SK-N-DZ (cell line): Measurements from ENCODE around the gene THBS2.
"Not testable (repeated sequence)": the region's sequence is repeated elsewhere in the genome, so short reads cannot be mapped to it uniquely, and the experiment has no call there.

ENCODE experiments used
- DNase-seq: peaks from one replicate; pipeline ENCODE4 v3.0.0-alpha.2; 2015; ENCODE audit warnings: low spot score

THBS2 gene

DNA sequence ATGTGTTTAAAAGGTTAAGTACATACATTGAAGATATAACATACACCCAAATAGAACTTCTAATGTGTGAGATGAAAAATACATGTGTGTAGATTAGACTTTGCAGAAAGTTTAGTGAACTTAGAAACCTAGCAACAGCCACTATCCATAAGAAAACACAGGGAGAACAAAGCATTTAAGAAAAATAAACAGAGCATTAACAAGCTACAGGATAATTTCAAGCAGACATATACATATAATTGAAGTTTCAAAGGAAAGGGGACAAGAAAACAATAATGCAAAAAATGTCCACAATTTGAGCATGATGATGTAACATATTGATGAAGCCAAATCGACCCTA is 18.2 kb upstream of the THBS2 start:
- DNase-seq, result no peak

DNA sequence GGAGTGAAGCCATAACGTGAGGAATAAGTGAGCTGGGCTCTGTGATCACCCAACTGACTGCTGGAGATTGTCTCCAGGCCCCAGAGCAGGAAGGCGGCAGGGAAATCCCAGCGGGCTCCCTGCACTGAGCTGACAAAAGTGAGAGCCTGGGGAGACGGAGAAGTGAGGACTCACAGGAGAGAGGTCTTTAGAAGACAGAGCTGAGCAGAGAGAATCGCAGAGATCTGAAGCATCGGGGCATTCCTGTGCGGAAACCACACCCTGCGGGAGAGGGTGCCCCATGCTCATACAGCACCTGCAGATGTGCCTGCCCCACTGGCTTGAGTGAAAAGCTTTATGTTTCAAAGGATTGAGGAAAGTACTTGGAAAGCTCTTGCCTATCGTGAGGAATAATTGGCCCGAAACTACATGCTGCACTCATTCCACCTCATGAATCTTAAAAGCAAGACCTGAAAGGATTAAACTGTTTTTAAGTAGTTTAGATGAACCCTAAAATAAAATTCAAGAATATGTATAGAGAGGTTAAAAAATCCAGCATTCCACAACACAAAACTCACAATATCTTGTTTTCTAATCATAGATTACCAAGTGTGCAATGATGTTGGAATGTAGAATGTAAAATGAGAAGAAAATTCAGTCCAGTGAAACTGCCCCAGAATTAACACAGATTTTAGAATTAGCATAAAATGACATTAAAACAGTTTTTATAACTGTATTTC is 17.7 kb upstream of the THBS2 start:
- DNase-seq, result no peak

DNA sequence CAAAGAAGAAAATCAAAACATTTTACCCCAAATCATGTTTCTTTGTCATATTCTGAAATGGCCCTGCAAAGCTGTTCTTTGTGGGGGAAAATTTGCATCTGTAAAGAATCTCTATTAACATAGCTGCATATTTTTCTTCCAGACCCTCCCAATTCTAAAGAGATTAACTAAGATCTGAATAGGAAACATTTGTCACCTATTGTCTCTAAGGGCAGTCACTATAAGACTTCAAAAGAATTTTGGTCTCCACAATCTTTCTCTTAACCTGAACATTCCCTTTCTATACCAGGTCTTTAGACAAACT is 16.4 kb upstream of the THBS2 start:
- DNase-seq, result not testable (repeated sequence)

DNA sequence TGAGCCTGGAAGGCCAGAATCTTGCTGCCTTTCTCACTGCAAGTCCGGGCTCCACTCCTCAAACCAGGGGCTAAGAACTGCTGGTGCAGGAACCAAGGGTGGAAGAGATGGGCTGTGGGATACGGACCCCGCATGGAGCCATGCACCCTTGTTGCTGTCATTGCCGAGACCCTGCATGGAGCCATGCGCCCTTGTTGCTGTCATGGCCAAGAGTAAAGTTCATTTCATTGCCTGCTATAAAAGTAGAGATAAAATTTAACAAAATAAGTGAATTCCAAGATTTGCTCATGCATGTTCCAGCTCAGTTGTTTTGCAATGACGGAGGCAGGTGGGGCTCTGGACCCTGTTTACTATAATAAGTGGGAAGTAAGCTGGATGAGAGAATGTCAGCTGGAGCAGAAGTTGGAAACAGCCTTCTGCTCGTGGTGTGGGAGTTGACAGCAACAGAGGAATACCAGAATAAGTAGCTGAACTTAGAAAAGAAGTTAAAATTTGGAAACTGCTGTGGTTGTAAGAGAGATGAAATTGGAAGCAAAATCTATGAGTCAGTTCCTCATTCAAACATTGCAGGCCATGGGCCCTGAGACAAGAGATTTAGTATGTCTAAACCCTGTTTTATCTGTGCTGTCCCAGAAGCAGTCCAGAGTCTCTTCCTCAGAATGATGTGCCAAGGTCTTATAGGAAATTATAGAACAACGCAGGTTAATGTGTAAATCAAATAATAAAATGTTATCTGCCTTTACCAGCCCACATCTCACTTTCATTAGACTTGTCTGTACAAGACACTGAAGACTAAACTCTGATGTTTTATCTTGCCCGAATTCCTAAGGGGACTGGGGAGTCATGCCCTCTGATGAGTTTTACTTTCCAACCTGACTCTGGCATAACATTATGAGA is 15.8 kb upstream of the THBS2 start:
- DNase-seq, result no peak

DNA sequence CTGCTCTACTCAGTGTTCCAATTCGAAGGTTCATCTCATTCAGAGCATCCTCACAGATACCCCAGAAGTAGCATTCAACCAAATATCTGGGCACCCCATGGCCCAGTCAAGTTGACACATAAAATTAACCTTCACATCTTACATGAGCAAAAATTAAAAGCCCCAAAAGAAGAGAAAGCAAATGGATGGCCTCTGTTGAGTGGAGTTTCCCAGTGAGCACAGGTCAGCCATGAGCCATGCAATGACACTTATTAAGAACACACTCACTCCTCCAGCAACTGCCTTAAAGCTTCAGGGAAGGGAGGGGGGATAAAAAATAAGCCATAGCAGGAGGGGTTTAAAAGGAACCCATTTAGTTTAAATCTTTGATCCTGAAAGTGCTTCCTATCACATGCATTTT is 14.6 kb upstream of the THBS2 start:
- no peak for DNase-seq

DNA sequence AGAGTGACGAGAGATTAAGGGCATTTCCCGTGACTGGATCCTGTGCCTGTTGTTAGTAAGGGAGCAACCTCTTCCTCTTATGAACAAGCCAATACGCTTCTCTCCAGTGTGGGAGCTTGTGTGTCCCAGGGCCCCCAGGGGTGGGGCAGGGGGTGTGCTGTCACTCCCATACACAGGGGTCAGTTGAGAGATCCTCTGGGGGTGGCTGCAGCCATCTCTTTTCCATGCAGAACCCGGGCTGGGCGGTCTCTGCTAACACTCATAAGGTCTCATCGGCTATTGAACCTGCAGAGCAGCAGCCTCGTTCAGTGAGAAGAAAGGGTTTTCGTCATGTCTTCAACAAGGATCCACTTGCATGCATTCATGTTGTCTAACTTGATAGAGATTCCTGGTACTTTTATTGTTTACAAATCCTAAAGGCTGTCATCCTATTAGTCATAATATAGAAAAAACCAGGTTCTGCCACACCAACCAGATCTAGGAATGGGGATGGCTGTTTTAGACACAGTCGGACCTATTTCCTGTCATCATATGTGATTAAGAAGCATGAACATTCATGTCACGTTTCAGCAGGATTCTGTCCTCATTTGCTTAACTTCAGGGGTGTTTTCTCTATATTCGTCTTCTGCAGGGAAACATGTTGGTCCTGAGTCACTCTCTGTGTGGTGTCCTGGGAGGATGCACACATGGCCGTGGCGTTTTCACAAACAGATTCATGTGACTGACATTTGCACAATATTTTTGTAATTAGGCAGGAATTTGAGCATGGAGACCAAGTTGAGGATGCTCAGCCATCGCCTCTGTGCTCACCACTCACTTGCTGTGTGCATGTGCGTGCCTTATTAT is 13.3 kb upstream of the THBS2 start:
- DNase-seq, result no peak

DNA sequence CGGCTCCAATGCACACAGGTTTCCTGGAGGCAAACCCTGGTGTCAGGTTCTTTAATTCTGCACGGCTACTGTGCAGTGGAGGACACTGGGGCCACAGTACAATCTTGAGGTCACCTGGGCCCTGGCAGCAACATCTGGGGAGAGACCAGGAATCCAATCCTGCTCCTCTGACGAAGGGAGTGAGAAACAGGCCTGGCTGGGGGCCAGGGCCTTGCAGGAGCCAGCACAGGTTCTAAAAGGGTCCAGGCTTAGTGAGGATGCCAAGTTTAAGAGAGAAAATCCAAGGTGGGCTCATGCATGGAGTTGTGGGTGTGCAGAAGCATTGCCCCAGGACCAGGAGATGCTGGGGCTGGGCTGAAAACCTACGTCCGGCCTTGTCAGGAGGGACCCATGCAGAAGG is 12.6 kb upstream of the THBS2 start:
- DNase-seq, result no peak

DNA sequence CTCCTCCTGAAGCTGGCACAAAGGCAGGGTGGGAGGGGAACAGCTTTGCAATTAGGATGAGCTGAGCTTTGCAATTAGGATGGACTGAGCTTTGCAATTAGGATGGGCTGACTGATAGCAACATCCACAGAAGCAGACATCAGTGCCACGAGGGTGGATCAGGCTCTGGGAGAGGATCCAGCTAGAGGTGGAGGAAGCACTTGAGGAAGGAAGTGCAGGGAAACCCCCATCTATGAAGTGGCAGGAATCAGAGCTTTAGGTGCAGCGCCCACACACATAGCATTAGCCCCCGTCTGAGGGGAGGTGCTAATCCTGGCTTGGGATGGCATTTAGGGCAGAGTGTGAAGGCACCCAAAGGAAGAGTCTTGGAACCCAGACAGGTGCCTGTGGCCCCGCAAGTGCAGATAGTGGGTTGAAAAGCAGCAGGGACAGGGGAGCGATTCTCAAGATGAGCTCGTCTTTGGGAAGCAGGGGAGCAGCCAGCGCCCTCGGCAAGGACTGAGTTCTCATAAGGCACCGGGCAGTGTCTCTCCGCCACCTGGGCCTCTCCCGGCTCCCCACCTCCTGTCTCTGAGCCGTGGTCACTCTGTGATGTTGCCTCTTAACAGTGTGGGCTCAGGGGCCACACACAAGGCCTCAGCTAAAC is 12.0 kb upstream of the THBS2 start:
- no peak for DNase-seq

DNA sequence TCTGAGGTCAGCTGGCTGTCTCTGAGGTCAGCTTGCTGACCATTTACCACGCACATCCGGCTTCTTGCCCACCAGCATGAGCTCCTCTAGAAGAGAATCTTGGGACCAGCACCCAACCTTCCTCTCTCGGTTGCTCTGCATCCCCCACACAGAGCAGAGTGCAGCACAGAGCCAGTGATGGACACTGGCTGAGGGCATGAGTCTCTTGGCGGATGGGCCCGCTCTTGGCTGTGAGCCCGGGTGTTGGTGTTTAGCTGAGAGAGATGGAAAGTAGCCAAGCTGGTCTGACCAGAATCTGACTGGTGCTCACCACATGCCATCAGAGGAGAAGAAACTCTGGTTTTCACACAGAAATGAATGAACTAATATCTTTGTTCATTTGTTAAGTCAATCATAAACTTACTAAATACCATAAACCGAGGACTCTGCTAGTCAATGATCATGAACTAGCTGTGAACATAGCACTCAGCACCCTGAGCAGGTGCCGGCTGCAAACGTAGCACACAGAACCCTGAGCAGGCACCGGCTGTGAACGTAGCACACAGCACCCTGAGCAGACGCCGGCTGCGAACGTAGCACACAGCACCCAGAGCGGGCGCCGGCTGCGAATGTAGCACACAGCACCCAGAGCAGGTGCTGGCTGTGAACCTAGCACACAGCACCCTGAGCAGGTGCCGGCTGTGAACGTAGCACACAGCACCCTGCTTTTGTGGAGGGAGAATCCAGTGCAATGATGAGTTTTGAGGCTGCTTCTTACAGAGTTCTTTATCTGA is 10.4 kb upstream of the THBS2 start:
- no peak for DNase-seq

DNA sequence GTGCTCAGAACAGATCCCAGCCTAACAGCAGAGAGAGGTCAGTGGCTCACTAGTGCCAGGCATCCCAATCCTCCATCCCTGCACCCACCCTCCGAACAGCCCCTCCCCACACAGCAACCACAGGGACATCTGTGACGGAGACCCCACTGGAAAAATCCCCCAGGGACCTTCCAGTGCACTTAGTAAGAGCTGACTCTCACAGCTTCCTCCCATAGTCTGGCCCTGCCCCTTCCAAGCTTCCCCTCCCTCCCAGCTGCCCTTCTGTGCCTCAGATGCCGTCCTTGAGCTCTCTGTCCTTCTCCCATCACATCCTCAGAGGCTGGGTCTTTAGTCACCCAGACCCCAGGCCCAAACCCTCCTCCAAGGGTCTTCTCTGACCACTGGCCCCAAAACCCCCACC is 9.7 kb upstream of the THBS2 start:
- DNase-seq, result no peak

DNA sequence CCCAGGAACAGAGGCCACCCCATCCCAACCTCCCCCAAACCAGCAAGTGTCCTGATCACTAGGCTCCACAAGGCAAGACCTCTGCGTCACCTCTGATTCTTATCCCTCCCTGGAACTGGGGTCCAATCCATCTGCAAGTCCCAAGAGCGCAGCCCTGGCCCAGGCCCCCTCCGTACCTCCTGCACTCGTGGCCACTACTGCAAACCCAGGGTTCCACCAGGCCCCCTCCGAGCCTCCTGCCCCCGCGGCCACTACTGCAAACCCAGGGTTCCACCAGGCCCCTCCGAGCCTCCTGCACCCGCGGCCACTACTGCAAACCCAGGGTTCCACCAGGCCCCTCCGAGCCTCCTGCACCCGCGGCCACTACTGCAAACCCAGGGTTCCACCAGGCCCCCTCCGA is 9.0 kb upstream of the THBS2 start:
- not testable (repeated sequence) for DNase-seq

DNA sequence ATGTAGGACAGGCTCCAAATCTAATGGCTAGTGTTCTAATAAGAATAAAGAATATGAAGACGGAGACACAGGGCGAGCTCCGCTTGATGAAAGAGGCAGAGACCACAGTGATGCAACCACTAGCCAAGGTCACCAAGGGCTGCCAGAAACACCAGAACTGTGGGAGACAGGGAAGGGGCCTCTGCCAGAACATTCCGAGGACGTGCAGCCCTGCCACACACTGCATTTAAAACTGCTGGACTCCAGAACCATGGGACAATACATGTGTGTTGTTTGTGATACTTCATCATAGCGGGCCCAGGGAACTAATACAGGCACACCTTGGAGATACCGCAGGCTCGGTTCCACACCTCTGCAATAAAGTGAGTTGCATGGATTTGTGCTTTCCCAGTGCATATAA is 2.9 kb upstream of the THBS2 start:
- DNase-seq, result no peak

DNA sequence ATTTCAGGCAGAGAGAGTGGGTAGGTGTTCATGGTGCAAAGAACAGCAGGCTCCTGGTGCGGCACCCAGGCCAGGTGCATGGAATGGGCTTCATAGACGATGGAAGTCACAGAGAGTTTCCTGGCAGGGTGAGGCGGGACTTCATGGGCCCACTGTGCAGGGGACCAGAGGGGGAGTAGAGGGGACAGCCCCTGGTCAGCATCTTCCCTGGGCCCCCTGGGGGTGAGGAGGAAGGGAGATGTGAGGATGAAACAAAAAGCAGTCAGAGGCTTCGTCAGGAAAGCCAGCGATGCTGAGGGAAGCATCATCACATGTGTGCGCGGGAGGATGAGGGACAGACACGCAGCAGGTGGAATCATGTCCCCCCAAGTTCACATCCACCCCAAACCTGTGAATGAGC is 2.4 kb upstream of the THBS2 start:
- no peak for DNase-seq

DNA sequence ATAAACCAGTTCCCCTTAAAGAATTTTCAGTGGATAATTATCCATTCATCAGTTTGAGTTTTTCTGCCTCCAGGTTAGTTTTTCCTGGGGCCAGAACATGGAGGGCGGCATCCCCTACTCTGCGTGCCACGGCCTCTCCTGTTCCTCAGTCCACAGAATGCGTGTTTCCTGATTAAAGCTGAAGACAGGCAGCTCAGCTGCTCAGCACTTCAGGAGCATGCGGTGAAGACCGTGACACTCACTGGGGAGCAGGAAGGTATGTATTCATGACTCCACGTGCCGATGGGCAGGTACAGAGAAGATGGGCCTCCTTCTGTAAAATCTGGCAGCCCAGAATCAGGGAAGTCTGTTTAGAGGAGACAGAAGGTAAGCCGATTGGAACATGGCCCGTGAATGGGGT is 2.0 kb upstream of the THBS2 start:
- no peak for DNase-seq

DNA sequence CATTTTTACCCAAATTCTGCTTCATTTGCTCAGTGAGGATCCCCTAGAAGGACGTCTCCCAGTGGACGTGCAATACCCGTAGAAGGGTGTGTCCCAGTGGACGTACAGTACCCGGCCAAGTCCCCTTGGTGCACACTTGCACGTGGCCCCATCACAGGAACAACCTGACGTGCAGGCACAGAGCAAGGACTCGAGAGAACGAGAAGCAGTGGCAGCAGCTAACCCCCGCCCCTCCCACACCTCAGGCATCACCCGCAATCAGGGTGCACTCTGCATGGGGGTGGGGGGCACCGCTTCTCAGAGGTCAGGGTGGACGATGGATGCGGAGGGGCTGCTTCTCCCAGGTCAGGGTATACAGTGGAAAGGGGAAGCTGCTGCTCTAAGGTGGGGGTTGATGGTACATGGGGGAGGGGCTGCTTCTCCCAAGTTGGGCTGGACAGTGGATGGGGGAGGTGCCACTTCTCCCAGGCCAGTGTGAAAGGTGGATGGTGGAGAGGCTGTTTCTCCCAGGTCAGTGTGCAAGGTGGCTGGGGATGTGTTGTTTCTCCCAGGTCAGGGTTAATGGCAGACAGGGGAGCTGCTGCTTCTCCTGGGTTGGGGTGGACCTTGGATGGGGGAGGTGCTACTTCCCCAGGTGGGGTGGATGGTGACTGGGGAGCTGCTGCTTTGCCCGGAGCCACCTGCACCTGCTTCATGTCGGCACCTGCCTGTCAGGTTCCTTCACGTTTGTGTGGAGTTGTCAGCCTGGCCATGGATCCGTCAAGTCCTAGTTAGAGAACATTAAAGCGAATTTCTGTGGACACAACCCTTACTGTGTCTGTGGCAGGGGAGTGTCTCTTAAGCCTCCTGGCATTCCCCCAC is 1.0 kb upstream of the THBS2 start:
- no peak for DNase-seq

DNA sequence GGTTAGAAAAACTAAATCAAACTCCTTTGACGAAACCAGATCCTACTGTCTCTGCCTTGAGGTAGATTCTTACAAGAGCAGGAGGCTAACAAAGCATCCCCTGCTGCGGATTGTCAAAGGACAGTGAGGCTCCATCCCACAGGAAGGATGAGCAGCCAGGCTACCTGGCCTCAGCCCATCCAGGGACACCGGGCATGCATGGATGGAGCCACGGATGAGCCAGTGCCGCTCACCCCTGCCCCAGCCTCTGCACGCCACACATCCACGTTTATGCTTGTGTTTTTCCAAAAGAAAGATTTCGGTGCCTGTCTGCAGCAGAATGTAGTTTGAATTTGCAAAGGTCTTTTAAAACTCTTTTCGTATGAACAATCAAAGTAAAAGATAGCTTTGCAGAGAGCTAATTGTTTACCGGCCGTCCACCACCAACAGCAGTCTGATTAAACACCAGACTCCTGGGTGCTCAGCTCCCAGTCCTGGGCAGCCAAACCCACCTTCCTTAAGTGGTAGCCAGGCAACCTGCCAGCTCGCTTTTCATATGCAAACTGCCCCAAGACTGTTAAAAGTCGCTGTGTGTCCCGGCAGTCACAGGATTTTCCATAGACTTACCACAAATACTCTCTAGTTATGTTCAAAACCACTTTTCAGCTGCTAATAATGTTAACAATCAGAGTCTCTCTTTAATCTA is 999 bp downstream of the THBS2 start:
- no peak for DNase-seq

DNA sequence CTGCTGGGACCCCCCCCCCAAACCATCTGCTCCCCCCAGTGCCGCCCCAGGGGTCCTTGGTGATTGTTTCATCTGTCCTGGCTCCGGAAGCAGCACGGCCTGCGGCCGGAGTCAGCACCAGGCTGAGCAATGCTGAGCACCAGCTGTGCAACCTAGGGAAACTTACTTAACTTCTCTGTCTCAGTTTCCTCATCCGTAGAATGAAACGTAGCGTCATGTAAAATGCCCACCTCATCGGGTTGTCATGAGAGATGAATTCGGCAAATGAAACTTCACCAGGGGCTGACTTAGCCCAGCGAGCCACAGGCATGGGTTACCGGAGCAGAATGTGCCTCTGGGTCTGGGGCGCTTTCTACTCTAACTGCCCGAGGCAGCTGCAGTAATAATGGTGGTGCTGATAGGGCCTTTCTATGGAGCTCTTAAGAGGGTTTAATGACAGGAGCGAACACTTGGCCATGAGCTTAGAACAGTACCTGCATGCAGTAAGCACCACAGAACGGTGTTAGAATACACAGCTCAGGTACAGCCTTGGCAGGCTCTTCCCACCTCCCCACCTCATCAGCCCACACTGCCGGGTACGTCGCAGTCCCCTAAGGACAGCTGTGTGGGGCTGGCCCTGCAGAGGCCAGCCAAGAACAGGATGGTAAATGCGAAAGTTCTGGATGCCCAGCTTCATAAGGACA is 1.7 kb downstream of the THBS2 start:
- no peak for DNase-seq

DNA sequence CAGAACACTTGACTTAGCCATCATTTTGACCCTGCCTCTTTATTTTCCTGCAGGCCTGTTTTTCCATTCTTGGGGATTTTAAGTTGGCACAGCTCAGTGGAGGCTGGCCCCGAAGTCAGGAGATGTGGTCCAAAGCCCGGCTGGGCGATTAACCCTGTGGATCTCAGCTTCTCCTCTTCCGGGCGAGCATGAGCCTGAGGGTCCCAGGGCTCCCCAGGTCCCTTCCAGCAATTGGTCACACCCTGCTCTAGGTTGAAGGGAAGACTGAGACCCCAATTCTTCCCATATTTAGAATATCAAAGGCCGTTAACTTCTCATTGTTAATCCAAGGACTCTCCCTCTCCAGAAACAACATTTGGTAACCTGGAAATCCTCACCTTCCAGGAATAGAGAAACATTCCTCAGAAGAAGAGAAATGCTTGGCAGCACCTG is 2.3 kb downstream of the THBS2 start:
- no peak for DNase-seq

DNA sequence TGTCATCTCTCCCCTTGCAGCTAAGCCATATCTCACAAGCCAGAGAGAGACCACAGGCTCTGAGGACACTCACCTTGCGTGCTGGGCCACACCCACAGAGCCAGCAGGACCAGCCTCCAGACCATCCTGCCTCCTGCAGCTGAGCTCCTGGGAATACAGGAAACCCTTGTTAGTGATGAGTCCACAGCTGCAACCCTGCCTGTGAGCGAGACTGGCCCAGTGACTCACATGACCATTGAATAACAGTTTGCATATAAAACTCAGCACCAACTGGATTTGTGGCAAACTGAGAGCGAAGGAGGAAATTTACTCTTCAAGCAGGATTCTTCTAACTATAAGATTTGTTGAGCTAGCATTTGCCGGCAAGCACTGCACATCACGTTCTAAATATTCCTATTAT is 3.0 kb downstream of the THBS2 start:
- DNase-seq, result no peak
